ENCODE measurements around the gene NCKIPSD. TPM values are rescaled to one million over a fixed set of nuclear protein-coding genes. Genes with fewer than 3 reads are reported as not detected.

Gene NCKIPSD
- total RNA-seq, 1 experiment from 2014 or later: 36.9 TPM

DNA sequence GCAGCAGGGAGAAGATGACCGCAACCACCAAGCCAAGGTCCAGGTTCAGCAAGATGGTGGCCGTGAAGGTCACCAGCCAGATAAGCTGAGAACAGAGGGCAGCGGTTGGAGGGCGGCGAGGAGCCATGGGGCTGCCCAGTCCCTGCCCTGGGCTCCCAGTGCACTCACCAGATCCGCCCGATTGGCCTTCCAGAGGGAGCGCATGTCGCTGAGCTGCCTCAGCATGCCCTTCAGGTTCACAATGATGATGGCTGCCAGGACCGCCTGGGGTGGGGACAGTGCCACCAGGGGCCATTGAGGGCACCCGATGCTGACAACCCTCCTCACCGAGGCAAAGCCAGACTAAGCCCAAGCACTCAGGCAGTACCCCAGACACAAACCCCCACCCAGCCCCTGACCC lies 55.8 kb downstream of the NCKIPSD start:
- no peak overlapping the region for H2AFZ ChIP-seq (ENCODE audit: low read depth, low read length, poor library complexity, severe bottlenecking)
- no peak for ATAC-seq
- H3K4me2 ChIP-seq (ENCODE audit: low read length): no peak overlapping the region
- ChIA-PET RAD21 (ENCODE audit: low non-redundant PET in 1 of 2, low total read pairs in 2 of 2, uncharacterized antibody in 2 of 2, unreplicated experiment in 2 of 2) (no interaction called here), CTCF (no interaction called here), POLR2A (no interaction called here)
- TF ChIP-seq, protein P1, sequence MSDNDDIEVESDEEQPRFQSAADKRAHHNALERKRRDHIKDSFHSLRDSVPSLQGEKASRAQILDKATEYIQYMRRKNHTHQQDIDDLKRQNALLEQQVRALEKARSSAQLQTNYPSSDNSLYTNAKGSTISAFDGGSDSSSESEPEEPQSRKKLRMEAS (IDR thresholded peaks at IDR 0.05): no peak
- TF ChIP-seq RAD21 (IDR thresholded peaks at IDR 0.05; ENCODE audit: low read depth) (no peak), ZFX (IDR thresholded peaks at IDR 0.05) (no peak), EGR1 (IDR thresholded peaks at IDR 0.05; ENCODE audit: low read depth) (no peak)
- peaks cover 5 to 11% of the 10 kb centered on the region in 2 experiments; a peak in 3 of 4 replicates for H3K4me1 ChIP-seq (ENCODE audit: control insufficient read depth in 1 of 2, insufficient read depth in 2 of 2, low read length in 2 of 2)
- H3K9me3 ChIP-seq (ENCODE audit: control insufficient read depth in 1 of 2, insufficient read depth in 1 of 2, low read depth in 1 of 2, low read length in 2 of 2): no peaks in the 10 kb centered on the region
- intact Hi-C loops (cut with micrococcal nuclease): no loop called here
- BruUV-seq (replicated peaks): no TSS peak
- no peak overlapping the region for H3K27ac ChIP-seq (ENCODE audit: low read depth, low read length)
- H3K79me2 ChIP-seq (ENCODE audit: insufficient read depth, low read length): peaks cover 12% of the 10 kb centered on the region; the same call in 1 of the 2 replicates
- DNase-seq (ENCODE audit: low read depth, low spot score): no peak
- H3K36me3 ChIP-seq (ENCODE audit: control insufficient read depth in 1 of 2, insufficient read depth in 2 of 2, low read length in 2 of 2): peaks cover 23 to 44% of the 10 kb centered on the region in 2 experiments; a peak in 3 of 4 replicates
- no peaks in the 10 kb centered on the region for H3K27me3 ChIP-seq (ENCODE audit: insufficient read depth, low read length)
- H3K9ac ChIP-seq (ENCODE audit: low read length): no peak overlapping the region
- no peaks in the 10 kb centered on the region for H3K9me2 ChIP-seq (ENCODE audit: insufficient read depth)
- no peaks in the 10 kb centered on the region for H4K20me1 ChIP-seq (ENCODE audit: insufficient read depth)
- no peak overlapping the region for H3K4me3 ChIP-seq (replicated peaks in 1 of 2; ENCODE audit: low read depth in 1 of 2, low read length in 2 of 2)

DNA sequence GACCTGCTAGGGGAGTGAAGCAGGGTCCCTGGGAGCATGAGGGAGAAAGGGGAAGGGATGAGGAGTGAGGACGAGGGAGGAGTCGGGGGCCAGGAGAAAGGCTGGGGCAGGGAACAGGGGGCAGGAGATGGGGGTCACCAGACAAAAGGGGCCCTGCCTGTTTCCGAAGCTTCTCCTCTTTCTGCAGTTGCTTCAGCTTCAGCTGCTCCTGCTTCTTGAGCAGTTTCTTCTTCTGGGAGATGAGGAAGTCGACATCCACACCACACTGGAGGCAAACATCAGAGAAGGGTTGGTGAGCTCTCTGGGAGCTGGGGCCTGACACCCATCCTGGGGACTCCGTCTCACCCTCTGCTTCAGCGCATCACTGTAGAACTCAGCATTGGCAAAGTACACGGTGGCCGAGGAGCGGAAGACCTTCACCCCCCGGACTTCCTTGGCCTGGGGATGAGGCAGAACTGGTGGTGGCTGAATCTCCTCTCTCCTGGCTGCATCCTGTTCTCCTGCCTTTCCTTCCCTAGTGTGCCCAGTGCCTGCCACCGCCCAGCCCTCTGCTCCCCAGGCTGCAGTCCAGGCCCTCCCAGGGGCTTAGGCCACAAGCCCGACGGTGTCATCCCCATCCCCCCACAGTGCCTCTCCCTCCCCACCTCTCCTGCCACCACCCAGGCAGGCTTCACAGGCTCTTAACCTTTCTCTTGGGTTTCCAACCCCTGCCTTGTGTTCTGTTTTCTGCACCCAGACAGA lies 57.3 kb downstream of the NCKIPSD start:
- POLR2A ChIA-PET: no interaction called here
- no peak for DNase-seq (ENCODE audit: low read depth, low spot score)

More for the DNA sequence above, 57.3 kb downstream of the NCKIPSD start:
- H3K9me3 ChIP-seq (ENCODE audit: control insufficient read depth in 1 of 2, insufficient read depth in 1 of 2, low read depth in 1 of 2, low read length in 2 of 2): no peaks in the 10 kb centered on the region
- H3K4me3 ChIP-seq (replicated peaks in 1 of 2; ENCODE audit: low read depth in 1 of 2, low read length in 2 of 2): no peak overlapping the region
- intact Hi-C loops (cut with micrococcal nuclease): no loop called here
- H3K27ac ChIP-seq (ENCODE audit: low read depth, low read length): no peak overlapping the region
- no peaks in the 10 kb centered on the region; the same call in 1 of the 2 replicates for H3K79me2 ChIP-seq (ENCODE audit: insufficient read depth, low read length)
- H3K27me3 ChIP-seq (ENCODE audit: insufficient read depth, low read length): no peaks in the 10 kb centered on the region
- H3K36me3 ChIP-seq (ENCODE audit: control insufficient read depth in 1 of 2, insufficient read depth in 2 of 2, low read length in 2 of 2): peaks cover 23 to 44% of the 10 kb centered on the region in 2 experiments; a peak in 3 of 4 replicates
- no peaks in the 10 kb centered on the region for H4K20me1 ChIP-seq (ENCODE audit: insufficient read depth)
- ATAC-seq: no peak
- no peaks in the 10 kb centered on the region for H3K9me2 ChIP-seq (ENCODE audit: insufficient read depth)
- H3K9ac ChIP-seq (ENCODE audit: low read length): no peak overlapping the region
- no peaks in the 10 kb centered on the region for H3K4me1 ChIP-seq (ENCODE audit: control insufficient read depth in 1 of 2, insufficient read depth in 2 of 2, low read length in 2 of 2)
- ChIA-PET RAD21 (ENCODE audit: low non-redundant PET in 1 of 2, low total read pairs in 2 of 2, uncharacterized antibody in 2 of 2, unreplicated experiment in 2 of 2) (no interaction called here), CTCF (no interaction called here)
- no peak for TF ChIP-seq YY1 (IDR thresholded peaks at IDR 0.05; ENCODE audit: extremely low read depth, insufficient replicate concordance, low read depth, low read length)
- no peak for TF ChIP-seq CBX3 (IDR thresholded peaks at IDR 0.05; ENCODE audit: low read depth)
- TF ChIP-seq SRF (IDR thresholded peaks at IDR 0.05; ENCODE audit: low read depth): no peak
- TF ChIP-seq TCF7L2 (IDR thresholded peaks at IDR 0.05; ENCODE audit: borderline replicate concordance, extremely low read depth, insufficient read depth, insufficient read length): no peak
- no peak for TF ChIP-seq EGR1 (IDR thresholded peaks at IDR 0.05; ENCODE audit: low read depth)
- TF ChIP-seq EZH2 (IDR thresholded peaks at IDR 0.05): no peak
- no peak for TF ChIP-seq ZFX (IDR thresholded peaks at IDR 0.05)
- TF ChIP-seq FOSL1 (IDR thresholded peaks at IDR 0.05; ENCODE audit: low read depth): no peak
- TF ChIP-seq, protein P2, sequence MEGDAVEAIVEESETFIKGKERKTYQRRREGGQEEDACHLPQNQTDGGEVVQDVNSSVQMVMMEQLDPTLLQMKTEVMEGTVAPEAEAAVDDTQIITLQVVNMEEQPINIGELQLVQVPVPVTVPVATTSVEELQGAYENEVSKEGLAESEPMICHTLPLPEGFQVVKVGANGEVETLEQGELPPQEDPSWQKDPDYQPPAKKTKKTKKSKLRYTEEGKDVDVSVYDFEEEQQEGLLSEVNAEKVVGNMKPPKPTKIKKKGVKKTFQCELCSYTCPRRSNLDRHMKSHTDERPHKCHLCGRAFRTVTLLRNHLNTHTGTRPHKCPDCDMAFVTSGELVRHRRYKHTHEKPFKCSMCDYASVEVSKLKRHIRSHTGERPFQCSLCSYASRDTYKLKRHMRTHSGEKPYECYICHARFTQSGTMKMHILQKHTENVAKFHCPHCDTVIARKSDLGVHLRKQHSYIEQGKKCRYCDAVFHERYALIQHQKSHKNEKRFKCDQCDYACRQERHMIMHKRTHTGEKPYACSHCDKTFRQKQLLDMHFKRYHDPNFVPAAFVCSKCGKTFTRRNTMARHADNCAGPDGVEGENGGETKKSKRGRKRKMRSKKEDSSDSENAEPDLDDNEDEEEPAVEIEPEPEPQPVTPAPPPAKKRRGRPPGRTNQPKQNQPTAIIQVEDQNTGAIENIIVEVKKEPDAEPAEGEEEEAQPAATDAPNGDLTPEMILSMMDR (IDR thresholded peaks at IDR 0.05 in 2 of 3, conservative IDR thresholded peaks at IDR 0.05 in 1 of 3; ENCODE audit: borderline replicate concordance in 1 of 3, insufficient read depth in 1 of 3, low read depth in 2 of 3, low read length in 2 of 3): no peak
- no peak for TF ChIP-seq SIN3A (IDR thresholded peaks at IDR 0.05; ENCODE audit: low read depth)
- no peak for TF ChIP-seq ELF1 (IDR thresholded peaks at IDR 0.05; ENCODE audit: borderline replicate concordance, low read depth)
- no peak for TF ChIP-seq ZNF274 (IDR thresholded peaks at IDR 0.05; ENCODE audit: low read depth, low read length)
- no peak overlapping the region for H2AFZ ChIP-seq (ENCODE audit: low read depth, low read length, poor library complexity, severe bottlenecking)
- no peak overlapping the region for H3K4me2 ChIP-seq (ENCODE audit: low read length)
- BruUV-seq (replicated peaks): no TSS peak
